SU-DHL-6 (cell line): Measurements from ENCODE around the gene BCAS3.

ENCODE experiments used
- H2AFZ ChIP-seq: fragments of 200-600 bp; sonication (generic); 2 replicates; pipeline ENCODE4 v1.6.1; 2014; ENCODE audit warnings: low read depth, mild to moderate bottlenecking, moderate library complexity, mixed read lengths, antibody characterized with exemption, low read length; ENCODE audit not compliant: severe bottlenecking
- H3F3A ChIP-seq: fragments of 200-600 bp; shearing (Covaris generic); 2 replicates; pipeline ENCODE4 v1.6.0; 2016; ENCODE audit warnings: antibody characterized with exemption, mild to moderate bottlenecking; ENCODE audit not compliant: insufficient read depth
- H3K27ac ChIP-seq: fragments of 200-600 bp; sonication (generic); 2 replicates; pipeline ENCODE4 v1.5.1; 2016; ENCODE audit warnings: low read depth, mild to moderate bottlenecking, low read length, moderate library complexity, mixed read lengths
- H3K27me3 ChIP-seq: fragments of 200-600 bp; sonication (generic), shearing (Covaris generic); 2 replicates; pipeline ENCODE4 v1.6.0; 2014; ENCODE audit warnings: mild to moderate bottlenecking, low read length
- H3K36me3 ChIP-seq: fragments of 200-600 bp; sonication (generic); 2 replicates; pipeline ENCODE4 v1.6.1; 2014; ENCODE audit warnings: mild to moderate bottlenecking, low read length, mixed read lengths
- H3K4me2 ChIP-seq: fragments of 300-600, 200-600 bp; shearing (Covaris generic), sonication (generic); 2 replicates; pipeline ENCODE4 v1.6.0; 2014; ENCODE audit warnings: low read length, low read depth, mild to moderate bottlenecking; ENCODE audit not compliant: poor library complexity, severe bottlenecking
- H3K4me3 ChIP-seq: fragments of 200-600 bp; sonication (generic); 2 replicates; pipeline ENCODE4 v1.5.1; 2014; ENCODE audit warnings: antibody characterized with exemption, low read length, mild to moderate bottlenecking, mixed read lengths; ENCODE audit not compliant: insufficient read depth, poor library complexity, severe bottlenecking
- H3K79me2 ChIP-seq: fragments of 200-600 bp; sonication (generic); 2 replicates; pipeline ENCODE4 v1.6.1; 2014; ENCODE audit warnings: mild to moderate bottlenecking, low read length, moderate library complexity; ENCODE audit not compliant: insufficient read depth
- H3K9ac ChIP-seq: fragments of 200-600 bp; sonication (generic); 2 replicates; pipeline ENCODE4 v1.7.0; 2014; ENCODE audit warnings: mild to moderate bottlenecking, low read length
- H3K9me2 ChIP-seq: fragments of 200-600 bp; sonication (generic); replicated peaks from 2 replicates; pipeline ENCODE4 v1.6.1; 2014; ENCODE audit warnings: low read length; ENCODE audit not compliant: insufficient read depth
- H3K9me3 ChIP-seq: fragments of 200-600 bp; sonication (generic); 2 replicates; pipeline ENCODE4 v1.6.1; 2014; ENCODE audit warnings: low read length, mixed read lengths; ENCODE audit not compliant: insufficient read depth
- H4K20me1 ChIP-seq: fragments of 200-600 bp; sonication (generic); 2 replicates; pipeline ENCODE4 v1.6.1; 2014; ENCODE audit warnings: low read depth, mild to moderate bottlenecking, antibody characterized with exemption, low read length, moderate library complexity, mixed read lengths
- EZH2phosphoT487 ChIP-seq: fragments of 200-600 bp; sonication (generic), shearing (Covaris generic); conservative IDR thresholded peaks from 2 replicates; pipeline ENCODE4 v1.6.1; 2018; ENCODE audit warnings: mild to moderate bottlenecking, antibody characterized with exemption, low read length, moderate library complexity, mixed read lengths
- TF ChIP-seq, protein P1 (sequence below): fragments of 200-600 bp; sonication (generic); IDR thresholded peaks from one replicate; pipeline ENCODE4 v1.5.1; 2017; ENCODE audit warnings: antibody characterized with exemption, mild to moderate bottlenecking, low read length, moderate library complexity; ENCODE audit not compliant: insufficient read depth, poor library complexity, severe bottlenecking

The BCAS3 gene

DNA sequence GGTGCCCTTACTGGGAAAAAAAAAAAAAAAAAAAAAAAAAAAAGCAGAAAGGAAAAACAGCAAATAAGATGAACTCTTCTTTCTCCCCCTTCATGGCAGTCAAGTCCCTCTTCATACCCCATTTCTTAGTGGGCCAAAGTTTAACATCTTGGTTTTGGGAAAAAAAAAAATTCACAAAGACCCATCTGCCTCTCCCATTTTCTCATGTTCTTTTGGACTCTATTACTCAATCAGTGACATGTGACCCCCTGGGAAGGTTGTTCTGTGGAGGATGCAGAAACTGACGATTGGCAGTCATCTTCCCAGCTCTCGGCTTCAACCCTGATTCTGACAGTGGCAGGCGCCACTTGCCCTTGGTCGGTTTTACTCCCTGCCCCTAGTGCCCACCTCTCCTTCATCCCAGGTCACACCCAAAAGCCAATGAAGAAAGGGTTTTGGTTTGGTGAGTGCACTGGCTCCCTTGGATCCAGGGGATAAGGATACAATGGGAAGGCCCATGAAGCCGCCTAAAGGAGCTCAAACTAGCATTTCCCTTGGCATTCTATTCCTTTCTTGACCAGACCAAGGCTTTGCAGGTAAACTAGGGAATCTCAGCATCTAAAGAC is 661.3 kb downstream of the BCAS3 start:
- Histone ChIP-seq H3K4me3 (no peak overlapping the region), H3K27ac (no peak overlapping the region), H3K27me3 (no peaks in the 10 kb centered on the region), H3F3A (no peaks in the 10 kb centered on the region), H2AFZ (no peak overlapping the region), H3K36me3 (no peaks in the 10 kb centered on the region), H3K4me2 (no peak overlapping the region), H3K9me2 (no peaks in the 10 kb centered on the region), H3K79me2 (no peaks in the 10 kb centered on the region), H4K20me1 (no peaks in the 10 kb centered on the region), H3K9ac (no peak overlapping the region), H3K9me3 (no peaks in the 10 kb centered on the region)
- TF ChIP-seq, protein P1, sequence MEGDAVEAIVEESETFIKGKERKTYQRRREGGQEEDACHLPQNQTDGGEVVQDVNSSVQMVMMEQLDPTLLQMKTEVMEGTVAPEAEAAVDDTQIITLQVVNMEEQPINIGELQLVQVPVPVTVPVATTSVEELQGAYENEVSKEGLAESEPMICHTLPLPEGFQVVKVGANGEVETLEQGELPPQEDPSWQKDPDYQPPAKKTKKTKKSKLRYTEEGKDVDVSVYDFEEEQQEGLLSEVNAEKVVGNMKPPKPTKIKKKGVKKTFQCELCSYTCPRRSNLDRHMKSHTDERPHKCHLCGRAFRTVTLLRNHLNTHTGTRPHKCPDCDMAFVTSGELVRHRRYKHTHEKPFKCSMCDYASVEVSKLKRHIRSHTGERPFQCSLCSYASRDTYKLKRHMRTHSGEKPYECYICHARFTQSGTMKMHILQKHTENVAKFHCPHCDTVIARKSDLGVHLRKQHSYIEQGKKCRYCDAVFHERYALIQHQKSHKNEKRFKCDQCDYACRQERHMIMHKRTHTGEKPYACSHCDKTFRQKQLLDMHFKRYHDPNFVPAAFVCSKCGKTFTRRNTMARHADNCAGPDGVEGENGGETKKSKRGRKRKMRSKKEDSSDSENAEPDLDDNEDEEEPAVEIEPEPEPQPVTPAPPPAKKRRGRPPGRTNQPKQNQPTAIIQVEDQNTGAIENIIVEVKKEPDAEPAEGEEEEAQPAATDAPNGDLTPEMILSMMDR, result no peak
- TF ChIP-seq EZH2phosphoT487, result no peak

DNA sequence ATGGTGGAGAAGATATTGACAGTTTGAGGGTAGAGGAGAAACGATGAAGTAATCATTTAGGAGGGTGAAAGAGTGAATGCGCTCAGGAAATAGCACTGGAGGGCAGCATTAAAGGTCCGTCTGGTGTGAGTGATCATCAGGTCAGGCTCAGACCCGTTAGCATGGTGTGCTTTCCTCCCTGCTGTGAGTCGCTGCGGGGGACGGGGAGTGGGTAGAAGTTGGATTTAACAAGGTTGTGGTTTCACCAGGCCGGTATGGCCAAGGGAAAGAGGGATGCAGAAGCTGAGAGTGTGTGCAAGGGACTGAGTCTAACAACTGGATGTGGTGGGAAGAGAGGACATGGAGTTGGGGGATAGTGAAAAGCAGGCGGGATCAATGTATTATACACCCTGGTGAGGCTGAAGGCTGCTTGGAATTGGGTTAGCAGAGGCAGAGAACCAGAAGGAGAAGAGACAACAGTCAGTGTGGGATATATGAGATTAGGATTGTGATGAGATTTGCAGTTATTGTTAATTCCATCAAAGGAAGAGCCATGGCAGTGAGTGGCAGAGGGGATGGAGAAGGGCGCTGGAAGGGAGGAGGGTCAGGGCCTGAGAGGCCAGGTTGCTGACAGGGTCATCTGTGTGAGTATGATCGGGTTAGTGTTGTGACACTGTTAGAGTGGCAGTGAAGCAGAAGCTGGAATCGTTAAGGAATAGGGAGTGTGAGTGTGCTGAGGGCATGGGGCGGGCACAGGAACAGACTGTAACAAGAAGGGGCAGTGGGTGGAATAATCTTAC is 663.0 kb downstream of the BCAS3 start:
- H3K9ac ChIP-seq, result no peak overlapping the region
- H2AFZ ChIP-seq, result no peak overlapping the region
- TF ChIP-seq, protein P1, result no peak
- no peak for TF ChIP-seq EZH2phosphoT487
- no peak overlapping the region for H3K4me3 ChIP-seq
- H3K36me3 ChIP-seq, result no peaks in the 10 kb centered on the region
- H3K27me3 ChIP-seq, result no peaks in the 10 kb centered on the region
- no peak overlapping the region for H3K27ac ChIP-seq
- H3K9me2 ChIP-seq, result no peaks in the 10 kb centered on the region
- no peaks in the 10 kb centered on the region for H3K9me3 ChIP-seq
- H4K20me1 ChIP-seq, result no peaks in the 10 kb centered on the region
- H3K4me2 ChIP-seq, result no peak overlapping the region
- no peaks in the 10 kb centered on the region for H3F3A ChIP-seq
- no peaks in the 10 kb centered on the region for H3K79me2 ChIP-seq

DNA sequence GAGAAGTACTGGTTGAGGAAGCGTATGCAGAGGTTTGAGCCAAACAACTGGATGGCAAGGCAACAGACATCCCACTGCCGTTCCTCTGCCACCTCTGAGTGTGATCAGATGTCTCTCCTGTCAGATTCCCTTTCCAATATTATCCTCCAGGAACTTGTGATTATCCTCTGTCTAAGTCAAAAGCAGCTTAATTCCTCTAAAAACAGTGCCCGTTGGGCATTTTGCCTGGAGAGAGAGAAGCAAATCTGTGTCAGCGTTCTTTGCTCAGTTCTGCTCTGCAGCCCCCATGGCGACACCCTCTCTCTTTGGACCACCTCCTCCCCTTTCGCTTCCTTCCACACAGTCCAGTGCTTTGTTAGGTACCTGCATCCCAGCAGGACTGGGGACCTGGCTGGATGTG is 665.9 kb downstream of the BCAS3 start:
- Histone ChIP-seq H2AFZ (no peak overlapping the region), H4K20me1 (no peaks in the 10 kb centered on the region), H3K4me2 (no peak overlapping the region), H3K9me2 (no peaks in the 10 kb centered on the region), H3K9ac (no peak overlapping the region), H3K4me3 (no peak overlapping the region), H3K27me3 (no peaks in the 10 kb centered on the region), H3K9me3 (no peaks in the 10 kb centered on the region), H3K36me3 (no peaks in the 10 kb centered on the region), H3K27ac (no peak overlapping the region), H3F3A (no peaks in the 10 kb centered on the region), H3K79me2 (no peaks in the 10 kb centered on the region)
- TF ChIP-seq EZH2phosphoT487, result no peak
- TF ChIP-seq, protein P1, result no peak
